GM12891 (cell line): ENCODE data around the gene PRR15L.

Source experiments
- PAX5 ChIP-seq: IDR thresholded peaks from 2 replicates; pipeline ENCODE4 v1.6.1; 2011; ENCODE audit warnings: low read length, moderate library complexity, mild to moderate bottlenecking; ENCODE audit not compliant: insufficient read depth, severe bottlenecking
- POLR2A ChIP-seq: IDR thresholded peaks from 2 replicates; pipeline ENCODE4 v1.6.1; 2011; ENCODE audit warnings: low read depth, low read length, control low read depth
- POLR2AphosphoS5 ChIP-seq: IDR thresholded peaks from 2 replicates; pipeline ENCODE4 v1.6.1; 2011; ENCODE audit warnings: low read depth, low read length, control low read depth
- POU2F2 ChIP-seq: IDR thresholded peaks from 2 replicates; pipeline ENCODE4 v1.6.1; 2011; ENCODE audit warnings: low read depth, mild to moderate bottlenecking, control low read depth, low read length, moderate library complexity
- TAF1 ChIP-seq: IDR thresholded peaks from 2 replicates; pipeline ENCODE4 v1.6.1; 2011; ENCODE audit warnings: low read depth, low read length, control low read depth

DNA sequence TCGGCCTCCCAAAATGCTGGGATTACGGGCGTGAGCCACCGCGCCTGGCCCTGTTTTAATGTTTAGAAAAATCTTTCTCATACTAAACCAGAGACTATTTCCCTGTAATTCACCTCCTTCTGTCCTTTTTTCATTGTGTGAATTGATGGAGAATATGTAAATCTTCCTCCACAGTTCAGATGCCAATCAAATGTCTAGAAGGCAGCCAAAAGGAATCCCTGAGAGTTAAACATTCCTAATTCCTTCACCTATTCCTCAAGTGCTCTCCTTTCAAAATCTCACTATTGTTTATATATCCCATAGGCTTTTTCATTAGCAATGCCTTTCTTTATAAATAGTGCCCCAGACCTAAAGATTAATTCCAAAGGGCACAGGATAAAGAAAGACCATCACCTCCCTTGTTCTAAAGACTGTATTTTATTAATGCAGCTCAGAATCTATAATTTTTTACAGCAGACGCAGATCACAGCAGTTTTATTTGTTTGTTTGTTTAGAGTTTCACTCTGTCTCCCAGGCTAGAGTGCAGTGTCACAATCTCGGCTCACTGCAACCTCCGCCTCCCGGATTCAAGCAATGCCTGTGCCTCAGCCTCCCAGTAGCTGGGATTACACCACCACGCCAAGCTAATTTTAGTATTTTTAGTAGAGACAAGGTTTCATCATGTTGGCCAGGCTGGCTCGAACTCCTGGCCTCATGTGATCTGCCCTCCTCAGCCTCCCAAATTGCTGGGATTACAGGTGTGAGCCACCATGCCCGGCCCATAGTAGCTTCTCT is 49.4 kb upstream of the PRR15L start:
- no peak for TF ChIP-seq POLR2A
- TF ChIP-seq POLR2AphosphoS5 = no peak
- no peak for TF ChIP-seq TAF1
- TF ChIP-seq PAX5 = no peak
- no peak for TF ChIP-seq POU2F2
